ENCODE measurements around the gene SELPLG.

- TF ChIP-seq CTCF (IDR thresholded peaks at IDR 0.05) (no peak), EZH2phosphoT487 (IDR thresholded peaks at IDR 0.05) (no peak)
Observed at GRCh38 chr12:108671110-108671509, 37.4 kb upstream of the SELPLG start.

All from neural progenitor cell (in vitro differentiated cells).